Measurements from ENCODE around the gene DOCK6. TPM values are rescaled to one million over a fixed set of nuclear protein-coding genes. Genes with fewer than 3 reads are reported as not detected.

Gene DOCK6
- total RNA-seq, 1 experiment from 2014 or later: 57.9 TPM

- Mint-ChIP-seq H3K27ac (no peak overlapping the region), H3K4me3 (no peak overlapping the region), H3K9me3 (no peaks in the 10 kb centered on the region), H3K27me3 (ENCODE audit: low read depth) (no peaks in the 10 kb centered on the region), H3K4me1 (no peaks in the 10 kb centered on the region), H3K36me3 (ENCODE audit: insufficient read depth in 1 of 3, low read depth in 3 of 3) (peaks cover 15 to 52% (median 43%) of the 10 kb centered on the region in 3 experiments; a peak in 6 of 7 replicates)
- no CpG with 5 or more reads among the region's 18 CpGs for WGBS (ENCODE audit: extremely low coverage, insufficient read length, low lambda C conversion rate)
- Histone ChIP-seq H3K79me2 (ENCODE audit: insufficient read depth, low read length) (no peaks in the 10 kb centered on the region), H2BK5ac (ENCODE audit: insufficient read length, low read length) (no peak overlapping the region), H3K79me1 (ENCODE audit: insufficient read depth, low read depth, low read length, poor library complexity, severe bottlenecking) (no peaks in the 10 kb centered on the region), H4K8ac (replicated peaks; ENCODE audit: insufficient read length, low read depth, low read length) (no peak overlapping the region), H3K4ac (ENCODE audit: low read depth, low read length) (no peak overlapping the region), H3K18ac (ENCODE audit: insufficient read length, low read depth, low read length) (no peak overlapping the region), H2AFZ (ENCODE audit: low read length) (no peak overlapping the region), H2BK15ac (ENCODE audit: low read depth, low read length) (no peak overlapping the region), H4K91ac (ENCODE audit: insufficient read length, low read depth, low read length) (no peak overlapping the region), H3K23ac (ENCODE audit: insufficient read length, low read depth, low read length) (no peak overlapping the region), H2BK120ac (ENCODE audit: low read depth, low read length, poor library complexity, severe bottlenecking) (no peak overlapping the region), H3K14ac (ENCODE audit: insufficient read depth, low read length) (no peak overlapping the region), H3K9ac (ENCODE audit: extremely low read depth, insufficient read length, low read length) (no peak overlapping the region), H3K27ac (ENCODE audit: insufficient read length, low read depth, low read length) (no peak overlapping the region), H2AK5ac (ENCODE audit: insufficient read length, low read length) (no peak overlapping the region), H3K4me1 (ENCODE audit: insufficient read depth, low read length) (no peaks in the 10 kb centered on the region; the same call in 1 of the 2 replicates), H3K9me3 (ENCODE audit: control insufficient read depth, low read depth, low read length) (no peaks in the 10 kb centered on the region), H3T11ph (ENCODE audit: low read length) (no peak overlapping the region), H2BK12ac (ENCODE audit: insufficient read length, low read depth, low read length) (no peak overlapping the region), H2BK20ac (ENCODE audit: low read depth, low read length, poor library complexity, severe bottlenecking) (no peak overlapping the region), H4K5ac (ENCODE audit: insufficient read length, low read depth, low read length) (no peak overlapping the region), H3K23me2 (ENCODE audit: insufficient read length, low read depth, low read length, poor library complexity, severe bottlenecking) (no peaks in the 10 kb centered on the region), H3K4me2 (ENCODE audit: insufficient read depth, insufficient read length, low read length) (no peak overlapping the region), H4K20me1 (ENCODE audit: control insufficient read depth, insufficient read depth, insufficient read length) (no peaks in the 10 kb centered on the region), H3K56ac (ENCODE audit: insufficient read length, low read depth, low read length) (no peak overlapping the region), H3K27me3 (ENCODE audit: insufficient read depth, low read length) (no peaks in the 10 kb centered on the region)
- DNase-seq: no peak
- TF ChIP-seq CTCF (conservative IDR thresholded peaks at IDR 0.05): no peak
Observed at GRCh38 chr19:11176466-11177193, 85.7 kb downstream of the DOCK6 start.

Data from H9 (cell line).